Vagina (tissue), 2 donors: ENCODE measurements around the gene EYS. TPM values are rescaled to one million over a fixed set of nuclear protein-coding genes. Genes with fewer than 3 reads are reported as not detected.

ENCODE experiments used
- DNase-seq, 2 donors: peaks; one replicate each; pipeline ENCODE4 v3.0.0-alpha.2; 2017; ENCODE audit errors: extremely low spot score in 2 of 2
- H3K27ac ChIP-seq: fragments of 200-600 bp; sonication (generic); one replicate; pipeline ENCODE4 v1.5.1; 2019
- H3K27me3 ChIP-seq: fragments of 200-600 bp; sonication (generic); one replicate; pipeline ENCODE4 v1.5.1; 2019
- H3K36me3 ChIP-seq, 2 donors: fragments of 200-600 bp; sonication (generic); one replicate each; pipeline ENCODE4 v1.5.1; 2017 to 2019
- H3K4me1 ChIP-seq: fragments of 200-600 bp; sonication (generic); one replicate; pipeline ENCODE4 v1.5.1; 2019
- H3K4me3 ChIP-seq, 2 donors: fragments of 200-600 bp; sonication (generic); 1 replicate in 1 of 2; 2 replicates in 1 of 2; pipeline ENCODE4 v1.5.1; 2016 to 2019
- H3K9me3 ChIP-seq: fragments of 200-600 bp; sonication (generic); one replicate; pipeline ENCODE4 v1.5.1; 2019
- CTCF ChIP-seq, 3 experiments: fragments of 450-650 bp in 2 of 3; fragments of 200-600 bp in 1 of 3; sonication (generic) in 1 of 3; IDR thresholded peaks; one replicate each; pipeline ENCODE4 v1.5.1; 2017 to 2019; ENCODE audit warnings: antibody characterized with exemption in 3 of 3, mild to moderate bottlenecking in 2 of 3, moderate library complexity in 2 of 3
- POLR2A ChIP-seq, 2 donors: fragments of 450-650 bp; IDR thresholded peaks; one replicate each; pipeline ENCODE4 v1.6.1; 2017; ENCODE audit warnings: antibody characterized with exemption in 2 of 2, mild to moderate bottlenecking in 2 of 2, moderate library complexity in 2 of 2
- POLR2AphosphoS5 ChIP-seq, 2 donors: sonication (generic); formaldehyde crosslinking; IDR thresholded peaks; one replicate each; pipeline ENCODE4 v1.9.0; 2017; ENCODE audit warnings: antibody characterized with exemption in 2 of 2, mild to moderate bottlenecking in 2 of 2, low read depth in 1 of 2; ENCODE audit not compliant: insufficient read depth in 1 of 2
- intact Hi-C: fragments of 100-400 bp; cut with DNase I; formaldehyde crosslinking; loops from one replicate; pipeline ENCODE4 v1.15.1; 2023
- total RNA-seq: library from RNA; depleted of rRNA; stranded (reverse); fragments of >200 nt; gene quantifications from one replicate; pipeline ENCODE4 v1.2.3, GENCODE V29; 2016

EYS gene
- total RNA-seq, 1 donor from 2014 or later, result not detected

- Histone ChIP-seq H3K4me3 (no peak overlapping the region), H3K9me3 (no peaks in the 10 kb centered on the region), H3K36me3 (no peaks in the 10 kb centered on the region), H3K27me3 (no peaks in the 10 kb centered on the region), H3K4me1 (no peaks in the 10 kb centered on the region), H3K27ac (no peak overlapping the region)
- DNase-seq, result no peak
- TF ChIP-seq POLR2A (IDR thresholded peaks at IDR 0.05) (no peak), POLR2AphosphoS5 (IDR thresholded peaks at IDR 0.05; ENCODE audit: insufficient read depth in 1 of 2, low read depth in 1 of 2) (no peak), CTCF (IDR thresholded peaks at IDR 0.05) (no peak)
- intact Hi-C loops, result no loop called here
Measured at GRCh38 chr6:64733433-64733832, 973.6 kb downstream of the EYS start.

GRCh38 chr6:64732888-64733287 is 974.1 kb downstream of the EYS start:
- Histone ChIP-seq H3K4me3 (no peak overlapping the region), H3K27me3 (no peaks in the 10 kb centered on the region), H3K4me1 (no peaks in the 10 kb centered on the region), H3K27ac (no peak overlapping the region), H3K36me3 (no peaks in the 10 kb centered on the region), H3K9me3 (no peaks in the 10 kb centered on the region)
- TF ChIP-seq POLR2AphosphoS5 (IDR thresholded peaks at IDR 0.05; ENCODE audit: insufficient read depth in 1 of 2, low read depth in 1 of 2), result no peak
- no peak for DNase-seq
- intact Hi-C loops, result no loop called here

GRCh38 chr6:64729522-64729921 is 977.5 kb downstream of the EYS start:
- Histone ChIP-seq H3K4me1 (no peaks in the 10 kb centered on the region), H3K27me3 (no peaks in the 10 kb centered on the region), H3K4me3 (no peak overlapping the region), H3K9me3 (no peaks in the 10 kb centered on the region), H3K36me3 (no peaks in the 10 kb centered on the region), H3K27ac (no peak overlapping the region)
- no peak for TF ChIP-seq POLR2A (IDR thresholded peaks at IDR 0.05)
- no peak for TF ChIP-seq POLR2AphosphoS5 (IDR thresholded peaks at IDR 0.05; ENCODE audit: insufficient read depth in 1 of 2, low read depth in 1 of 2)
- no peak for TF ChIP-seq CTCF (IDR thresholded peaks at IDR 0.05)
- no peak for DNase-seq
- intact Hi-C loops, result no loop called here

GRCh38 chr6:64727075-64727474 is 980.0 kb downstream of the EYS start:
- Histone ChIP-seq H3K27me3 (no peaks in the 10 kb centered on the region), H3K9me3 (no peaks in the 10 kb centered on the region), H3K4me1 (no peaks in the 10 kb centered on the region), H3K36me3 (no peaks in the 10 kb centered on the region), H3K27ac (no peak overlapping the region), H3K4me3 (no peak overlapping the region)
- intact Hi-C loops, result no loop called here
- TF ChIP-seq POLR2A (IDR thresholded peaks at IDR 0.05), result no peak
- TF ChIP-seq POLR2AphosphoS5 (IDR thresholded peaks at IDR 0.05; ENCODE audit: insufficient read depth in 1 of 2, low read depth in 1 of 2), result no peak
- no peak for TF ChIP-seq CTCF (IDR thresholded peaks at IDR 0.05)
- no peak for DNase-seq

GRCh38 chr6:64724091-64724490 is 982.9 kb downstream of the EYS start:
- no peak for DNase-seq
- no peaks in the 10 kb centered on the region for H3K4me1 ChIP-seq
- intact Hi-C loops, result no loop called here
- no peaks in the 10 kb centered on the region for H3K27me3 ChIP-seq
- H3K27ac ChIP-seq, result no peak overlapping the region
- H3K9me3 ChIP-seq, result no peaks in the 10 kb centered on the region
- no peak overlapping the region for H3K4me3 ChIP-seq
- TF ChIP-seq POLR2A (IDR thresholded peaks at IDR 0.05) (no peak), CTCF (IDR thresholded peaks at IDR 0.05) (no peak), POLR2AphosphoS5 (IDR thresholded peaks at IDR 0.05; ENCODE audit: insufficient read depth in 1 of 2, low read depth in 1 of 2) (no peak)
- H3K36me3 ChIP-seq, result no peaks in the 10 kb centered on the region
